RKO (cell line): ENCODE results near the gene CHCHD4.
A peak's percentile ranks its signal among the peaks of the same experiment; 100 is the strongest.

Source experiments
- DNase-seq: peaks from one replicate; pipeline ENCODE4 v3.0.0-alpha.2; 2016; ENCODE audit warnings: low spot score

CHCHD4 gene

DNA sequence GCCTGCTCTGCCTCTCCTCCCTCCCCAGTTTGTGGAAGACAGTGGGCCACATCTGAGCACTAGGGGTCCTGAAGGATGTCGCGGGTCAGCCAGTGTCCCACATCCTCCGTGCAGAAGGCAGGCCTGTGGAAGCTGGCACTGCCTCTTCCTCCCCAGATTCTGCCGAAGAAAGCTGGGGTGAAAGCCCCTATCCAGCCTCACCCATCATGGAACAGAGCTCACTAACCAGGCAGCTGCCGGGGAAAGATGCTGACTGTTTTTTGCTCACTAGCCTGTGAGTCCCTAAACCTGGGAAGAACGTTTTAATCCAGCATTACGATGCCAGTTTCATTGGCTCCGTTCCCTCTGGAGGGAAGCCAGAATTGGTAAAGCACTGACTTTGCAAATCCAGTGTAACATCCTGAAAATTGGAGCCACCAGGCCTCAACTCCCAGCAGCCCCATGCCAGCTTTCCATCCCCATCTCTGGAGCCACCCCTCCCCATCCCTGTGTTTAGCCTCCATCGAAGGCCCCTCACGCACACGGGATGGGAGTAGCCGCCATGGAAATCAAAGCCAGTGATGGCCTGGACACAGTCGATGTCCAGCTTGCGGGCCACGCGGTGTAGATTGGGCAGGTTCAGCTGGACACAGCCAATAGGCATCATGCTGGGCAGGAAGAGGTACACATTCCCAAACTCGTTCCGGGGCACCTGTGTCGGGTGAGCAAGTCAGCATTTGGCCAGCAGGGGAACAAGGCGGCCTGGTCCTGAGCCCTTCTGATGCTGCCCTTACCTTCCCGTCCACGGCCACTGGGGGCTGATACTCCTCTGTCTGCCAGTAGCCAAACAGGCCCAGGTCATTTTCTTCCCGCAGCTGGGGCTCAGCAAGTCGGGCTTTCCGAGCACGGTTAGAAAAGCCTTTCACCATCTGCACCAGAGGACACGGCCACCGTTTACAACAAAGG is 23.6 kb upstream of the CHCHD4 start:
- peak; percentile 24 for DNase-seq

DNA sequence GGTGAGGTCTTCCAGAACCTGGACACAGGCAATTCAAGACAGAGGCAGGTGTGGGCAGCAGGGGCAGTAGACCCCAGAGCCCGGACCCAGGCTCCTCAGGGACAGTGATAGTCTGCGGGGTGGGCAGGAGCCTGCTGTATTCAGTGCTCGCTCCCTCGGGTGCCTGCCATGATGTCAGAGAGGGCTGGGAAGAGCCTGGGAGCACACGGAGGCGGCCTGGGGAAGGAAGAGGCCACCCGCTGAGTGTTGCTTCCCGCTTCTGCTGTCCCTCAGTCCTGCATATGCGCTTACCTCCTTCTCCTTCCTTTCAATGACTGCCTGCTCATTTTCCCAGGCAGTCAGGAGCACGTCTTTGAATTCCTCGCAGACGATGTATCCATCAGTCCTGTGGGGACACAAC is 22.9 kb upstream of the CHCHD4 start:
- DNase-seq, result no peak

DNA sequence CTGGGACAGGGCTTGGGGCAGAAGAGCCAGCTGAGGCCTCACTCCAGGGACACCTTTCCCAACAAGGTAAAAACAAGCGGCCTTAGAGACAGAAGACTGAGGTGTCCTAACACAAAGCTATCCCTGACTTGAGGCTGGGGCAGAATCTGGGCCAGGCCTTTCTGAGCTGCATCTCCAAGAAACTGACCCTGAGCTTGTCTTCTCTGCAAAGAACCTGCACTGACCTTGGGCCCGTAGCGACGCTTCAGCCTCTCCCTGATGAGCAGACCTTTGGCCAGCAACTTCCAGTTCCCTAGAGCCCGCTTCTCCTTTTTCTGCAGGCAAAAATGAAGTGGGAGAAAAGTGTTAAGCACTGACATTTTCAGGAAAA is 22.4 kb upstream of the CHCHD4 start:
- DNase-seq, result no peak

DNA sequence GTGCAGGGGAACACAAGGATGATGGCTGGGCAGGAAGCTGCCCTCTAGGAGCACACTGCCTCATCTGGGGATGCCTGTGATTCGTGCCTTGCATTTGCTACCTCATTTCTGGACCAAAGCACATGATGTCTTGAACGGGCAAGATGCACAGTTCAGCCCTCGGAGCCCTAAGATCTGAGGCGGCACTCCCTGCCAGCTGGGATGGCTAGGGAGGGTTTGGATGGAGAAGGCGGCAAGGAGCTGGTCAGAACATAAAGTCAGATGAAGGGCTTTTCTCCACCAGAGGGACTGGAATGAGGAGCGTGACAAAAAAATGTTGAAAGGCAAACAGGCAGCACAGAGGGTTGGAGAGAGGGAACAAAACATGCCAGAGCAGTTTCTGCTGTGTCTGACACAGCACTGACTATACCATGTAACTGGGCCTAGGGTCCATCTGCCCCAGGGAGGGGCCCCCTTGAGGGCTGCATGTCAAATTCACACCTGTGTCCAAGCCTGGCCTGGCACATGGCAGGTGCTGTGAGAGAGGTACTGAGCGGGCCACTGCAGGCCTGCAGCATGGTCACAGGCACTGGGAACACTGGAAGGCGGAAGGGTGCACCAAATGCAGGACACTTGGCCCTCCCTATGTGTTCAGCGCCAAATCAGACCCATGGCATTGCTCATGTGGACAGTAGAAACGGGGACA is 21.9 kb upstream of the CHCHD4 start:
- DNase-seq, result no peak

DNA sequence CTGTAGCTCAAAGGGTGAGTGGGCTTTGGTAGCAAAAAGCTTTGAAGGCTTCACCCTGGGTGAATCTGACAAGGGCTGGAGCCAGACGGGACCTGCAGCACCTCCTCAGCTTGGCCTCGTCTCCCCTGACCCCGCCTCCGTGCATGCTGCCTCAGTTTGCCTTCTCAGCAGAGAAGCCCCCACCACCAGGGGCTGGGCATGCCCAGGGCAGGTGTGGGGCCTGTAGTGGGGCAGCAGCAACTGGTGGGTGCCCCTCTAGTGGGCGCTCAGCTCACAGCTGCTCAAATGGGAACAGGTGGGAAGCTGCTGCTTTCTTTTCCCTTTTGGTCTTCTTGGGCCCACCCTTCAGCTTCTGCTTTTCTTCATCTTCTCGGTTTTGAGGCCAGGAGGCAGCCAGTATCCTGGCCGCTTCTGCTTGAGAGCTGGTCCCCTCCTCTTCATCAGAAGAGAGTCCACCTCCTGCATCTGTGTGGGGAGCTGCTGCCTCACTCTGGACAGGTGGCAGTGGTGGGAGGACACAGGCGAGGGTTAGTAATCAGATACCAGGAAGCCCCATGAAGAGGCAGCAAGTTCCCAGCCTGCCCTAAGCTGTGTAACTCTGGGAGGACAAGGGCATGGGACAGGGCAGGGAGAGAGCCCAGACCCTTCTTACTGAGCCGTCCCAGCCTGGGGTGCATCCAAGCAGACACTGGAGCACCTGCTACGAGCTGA is 21.2 kb upstream of the CHCHD4 start:
- no peak for DNase-seq

DNA sequence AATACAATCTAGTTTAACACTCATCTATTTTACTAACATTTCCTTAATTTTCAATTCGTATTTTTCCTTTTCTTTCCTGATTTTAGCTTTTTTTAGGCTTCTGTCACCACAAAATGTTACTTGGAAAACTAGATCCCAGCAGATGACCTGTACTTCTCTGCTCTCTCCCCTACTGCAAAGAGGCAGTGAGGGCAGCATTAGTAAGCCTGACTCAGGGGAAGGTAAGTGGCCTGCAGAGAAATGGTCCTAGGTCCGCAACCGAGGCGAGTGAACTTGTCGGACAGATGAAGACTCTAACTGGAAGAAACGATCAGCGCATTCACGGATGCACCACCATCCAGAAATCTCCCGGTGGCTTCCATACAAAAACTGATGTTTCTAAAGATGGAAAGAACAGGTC is 20.6 kb upstream of the CHCHD4 start:
- DNase-seq, result no peak

DNA sequence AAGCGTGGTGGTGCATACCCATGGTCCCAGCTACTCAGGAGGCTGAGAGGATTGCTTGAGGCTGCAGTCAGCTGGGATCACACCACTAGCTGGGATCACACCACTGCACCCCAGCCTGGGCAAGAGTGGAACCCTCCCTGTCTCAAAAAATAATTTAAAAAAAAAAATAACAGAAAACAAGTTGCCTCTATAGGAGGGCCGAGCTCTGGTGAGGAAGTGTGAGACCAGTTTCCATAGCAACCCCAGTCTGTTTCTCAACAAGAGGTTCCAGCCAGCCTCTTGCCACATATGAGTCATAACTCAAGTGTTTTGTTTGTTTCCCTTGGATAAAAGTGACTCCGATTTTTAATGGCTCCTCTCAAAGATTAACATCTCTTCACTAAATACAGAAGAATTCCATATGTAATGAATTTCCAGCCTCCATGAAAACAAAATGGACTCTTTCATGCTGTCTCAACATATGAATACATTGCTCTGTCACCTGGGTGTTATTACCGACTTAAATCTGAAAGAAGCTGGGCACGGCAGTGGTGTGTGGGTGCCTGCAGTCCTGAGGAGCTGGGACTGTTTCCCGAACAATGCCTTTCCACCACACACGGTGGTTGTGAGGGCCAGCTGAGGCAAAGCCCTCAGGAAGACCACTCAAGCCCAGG is 19.9 kb upstream of the CHCHD4 start:
- peak; percentile 96 for DNase-seq

DNA sequence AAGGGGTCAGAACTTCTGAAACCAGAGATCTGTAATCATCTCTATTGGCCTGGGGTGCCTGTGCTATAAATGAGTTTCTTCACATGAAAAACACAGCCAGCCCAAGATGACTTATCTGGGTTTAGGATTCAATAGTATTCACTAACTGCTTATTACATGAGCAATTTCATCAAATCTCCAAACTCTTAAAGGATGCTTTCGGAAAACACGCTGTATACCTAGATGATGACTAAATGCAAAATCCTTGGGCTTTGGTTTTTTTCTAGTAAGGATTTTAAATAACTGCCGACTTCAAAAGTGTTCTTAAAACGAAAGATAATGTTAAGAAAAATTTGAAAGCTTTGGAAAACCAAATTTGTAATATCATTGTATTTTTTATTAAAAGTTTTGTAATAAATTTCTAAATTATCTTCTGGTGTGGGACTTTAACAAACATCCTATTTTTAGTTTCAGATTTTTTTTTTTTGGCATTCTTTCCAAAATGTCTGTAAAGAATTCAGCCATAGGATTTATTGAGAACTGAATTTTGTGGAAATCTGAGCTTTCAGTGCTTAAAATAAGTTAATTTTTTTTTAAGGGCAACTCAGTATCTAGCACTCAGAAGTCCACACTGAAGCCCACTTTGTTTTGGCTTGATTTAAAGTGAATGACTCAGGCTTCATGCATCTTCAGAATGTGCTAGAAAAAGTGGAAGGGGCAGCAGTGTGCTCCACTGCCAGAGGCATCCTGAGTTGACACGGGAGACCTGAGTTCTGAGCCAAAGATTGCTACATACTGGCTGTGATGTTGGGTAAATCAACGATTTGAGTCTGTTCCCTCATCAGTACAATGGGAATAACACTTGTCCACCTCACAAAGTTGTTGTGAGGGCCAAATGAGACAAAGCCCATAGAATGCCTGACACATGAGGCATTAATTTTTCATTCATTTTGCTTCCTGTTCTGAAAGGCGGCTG is 18.9 kb upstream of the CHCHD4 start:
- DNase-seq, result peak; percentile 39

DNA sequence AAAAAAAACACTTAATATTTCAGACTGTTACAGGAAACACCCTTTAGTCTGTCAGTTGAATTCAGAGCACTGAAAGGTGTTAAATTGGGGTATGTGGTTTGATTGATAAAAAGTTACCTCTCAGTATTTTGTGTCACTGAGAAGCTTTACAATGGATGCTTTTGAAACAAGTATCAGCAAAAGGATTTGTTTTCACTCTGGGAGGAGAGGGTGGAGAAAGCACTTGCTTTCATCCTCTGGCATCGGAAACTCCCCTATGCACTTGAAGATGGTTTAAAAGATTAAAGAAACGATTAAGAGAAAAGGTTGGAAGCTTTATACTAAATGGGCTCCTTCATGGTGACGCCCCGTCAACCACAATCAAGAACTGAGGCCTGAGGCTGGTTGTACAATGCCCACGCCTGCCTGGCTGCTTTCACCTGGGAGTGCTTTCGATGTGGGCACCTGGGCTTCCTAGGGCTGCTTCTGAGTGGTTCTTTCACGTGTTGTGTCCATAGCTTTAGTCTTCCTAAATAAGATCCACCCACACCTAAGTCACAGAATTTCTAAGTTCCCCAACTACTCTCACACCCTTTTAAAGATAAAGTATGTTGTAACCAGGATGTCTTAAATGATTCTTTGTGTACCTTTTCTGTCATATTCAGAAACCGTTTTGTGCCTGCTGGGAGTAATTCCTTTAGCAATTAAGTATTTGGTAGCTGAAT is 18.0 kb upstream of the CHCHD4 start:
- no peak for DNase-seq

DNA sequence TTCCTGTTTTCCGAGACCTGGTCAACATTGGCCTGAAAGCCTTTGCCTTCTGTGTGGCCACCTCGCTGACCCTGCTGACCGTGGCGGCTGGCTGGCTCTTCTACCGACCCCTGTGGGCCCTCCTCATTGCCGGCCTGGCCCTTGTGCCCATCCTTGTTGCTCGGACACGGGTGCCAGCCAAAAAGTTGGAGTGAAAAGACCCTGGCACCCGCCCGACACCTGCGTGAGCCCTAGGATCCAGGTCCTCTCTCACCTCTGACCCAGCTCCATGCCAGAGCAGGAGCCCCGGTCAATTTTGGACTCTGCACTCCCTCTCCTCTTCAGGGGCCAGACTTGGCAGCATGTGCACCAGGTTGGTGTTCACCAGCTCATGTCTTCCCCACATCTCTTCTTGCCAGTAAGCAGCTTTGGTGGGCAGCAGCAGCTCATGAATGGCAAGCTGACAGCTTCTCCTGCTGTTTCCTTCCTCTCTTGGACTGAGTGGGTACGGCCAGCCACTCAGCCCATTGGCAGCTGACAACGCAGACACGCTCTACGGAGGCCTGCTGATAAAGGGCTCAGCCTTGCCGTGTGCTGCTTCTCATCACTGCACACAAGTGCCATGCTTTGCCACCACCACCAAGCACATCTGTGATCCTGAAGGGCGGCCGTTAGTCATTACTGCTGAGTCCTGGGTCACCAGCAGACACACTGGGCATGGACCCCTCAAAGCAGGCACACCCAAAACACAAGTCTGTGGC is 17.1 kb upstream of the CHCHD4 start:
- no peak for DNase-seq

DNA sequence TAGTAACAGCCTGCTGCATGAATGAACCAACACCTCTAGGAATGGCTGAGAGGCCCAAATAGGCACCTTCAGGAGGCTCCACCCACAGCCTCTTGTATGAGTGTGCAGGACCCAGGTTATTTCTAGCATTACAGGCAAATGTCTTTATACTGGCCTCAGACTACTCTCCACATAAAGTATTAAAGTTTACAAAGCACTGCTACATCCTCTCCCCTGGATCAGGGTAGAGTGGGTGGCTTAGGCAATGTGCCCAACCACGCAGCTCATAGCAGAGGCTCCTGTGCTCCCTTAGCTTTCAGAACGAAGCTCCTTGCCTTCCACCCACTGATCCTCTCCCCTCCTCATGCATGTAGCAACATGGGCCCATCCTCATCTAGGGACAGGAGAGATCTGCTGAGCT is 16.5 kb upstream of the CHCHD4 start:
- no peak for DNase-seq

DNA sequence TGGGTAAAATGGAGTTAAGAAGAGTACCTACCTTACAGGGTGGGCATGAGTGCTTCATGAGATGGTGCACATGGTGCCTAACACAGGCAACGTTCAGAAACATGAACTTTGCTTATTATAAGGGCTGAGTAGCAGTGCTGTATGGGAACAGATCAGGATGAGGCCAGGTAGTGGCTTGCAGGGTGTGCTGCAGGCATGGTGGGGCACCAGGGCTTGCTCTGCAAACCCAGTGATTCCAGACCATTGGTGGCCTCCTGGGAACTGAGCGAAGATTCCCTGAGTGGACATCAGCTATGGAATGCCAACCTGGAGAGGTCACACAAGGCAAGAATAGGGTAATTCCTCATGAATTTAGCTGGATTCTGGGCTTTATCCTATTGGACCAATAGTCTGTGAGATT is 16.0 kb upstream of the CHCHD4 start:
- no peak for DNase-seq

DNA sequence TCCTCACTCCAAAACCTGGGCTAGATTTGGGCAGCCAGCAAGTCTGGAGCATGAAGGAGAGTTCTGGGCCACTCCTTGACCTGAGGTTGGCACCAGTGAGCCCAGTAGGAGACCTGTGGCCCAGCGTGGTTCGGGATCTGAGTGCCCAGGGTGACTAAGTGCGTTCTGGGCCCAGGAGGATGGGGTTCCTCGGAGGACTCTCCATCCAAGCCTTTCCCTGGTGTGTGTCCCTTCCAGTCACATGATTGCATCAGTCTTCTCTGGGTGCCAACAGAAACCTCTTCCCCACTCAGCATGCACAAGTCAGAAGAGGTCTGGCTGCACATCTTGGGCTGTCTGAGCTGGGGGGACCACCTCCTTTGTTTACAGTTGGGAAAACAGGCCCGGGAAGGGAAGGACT is 15.1 kb upstream of the CHCHD4 start:
- DNase-seq, result no peak

DNA sequence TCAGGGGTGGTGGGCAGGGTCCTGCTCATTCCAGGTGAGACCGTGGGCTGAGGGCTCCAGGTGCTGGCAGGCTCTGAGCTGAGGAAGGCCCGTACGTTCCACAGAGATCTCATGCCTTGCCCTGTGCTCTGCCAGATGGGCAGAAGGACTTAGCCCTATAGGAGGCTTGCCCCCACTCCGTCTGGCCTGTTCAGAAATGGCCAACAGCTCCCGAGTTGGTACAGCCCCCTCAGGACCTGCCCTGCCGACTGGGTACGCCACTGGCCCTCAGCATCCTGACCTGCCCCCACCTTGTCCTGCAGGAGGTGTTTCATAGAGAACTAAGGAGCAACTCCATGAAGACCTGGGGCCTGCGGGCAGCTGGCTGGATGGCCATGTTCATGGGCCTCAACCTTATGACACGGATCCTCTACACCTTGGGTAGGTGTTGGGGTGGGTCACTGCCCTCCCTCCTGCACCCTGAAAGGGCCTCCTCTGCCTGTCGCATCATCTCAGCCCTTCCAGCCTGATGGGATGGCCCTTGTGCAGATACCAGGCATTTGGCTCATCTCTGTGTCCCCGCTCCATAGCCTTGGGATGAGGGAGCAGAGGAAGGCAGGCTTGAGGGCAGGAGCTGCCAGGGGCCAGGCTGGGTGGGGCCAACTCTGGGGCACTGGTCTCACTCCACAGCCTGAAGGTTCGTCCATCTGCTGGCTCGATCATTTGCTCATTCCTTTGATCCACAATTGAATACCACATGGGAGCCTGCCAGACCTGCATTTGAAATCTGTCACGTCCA is 14.4 kb upstream of the CHCHD4 start:
- DNase-seq, result no peak

DNA sequence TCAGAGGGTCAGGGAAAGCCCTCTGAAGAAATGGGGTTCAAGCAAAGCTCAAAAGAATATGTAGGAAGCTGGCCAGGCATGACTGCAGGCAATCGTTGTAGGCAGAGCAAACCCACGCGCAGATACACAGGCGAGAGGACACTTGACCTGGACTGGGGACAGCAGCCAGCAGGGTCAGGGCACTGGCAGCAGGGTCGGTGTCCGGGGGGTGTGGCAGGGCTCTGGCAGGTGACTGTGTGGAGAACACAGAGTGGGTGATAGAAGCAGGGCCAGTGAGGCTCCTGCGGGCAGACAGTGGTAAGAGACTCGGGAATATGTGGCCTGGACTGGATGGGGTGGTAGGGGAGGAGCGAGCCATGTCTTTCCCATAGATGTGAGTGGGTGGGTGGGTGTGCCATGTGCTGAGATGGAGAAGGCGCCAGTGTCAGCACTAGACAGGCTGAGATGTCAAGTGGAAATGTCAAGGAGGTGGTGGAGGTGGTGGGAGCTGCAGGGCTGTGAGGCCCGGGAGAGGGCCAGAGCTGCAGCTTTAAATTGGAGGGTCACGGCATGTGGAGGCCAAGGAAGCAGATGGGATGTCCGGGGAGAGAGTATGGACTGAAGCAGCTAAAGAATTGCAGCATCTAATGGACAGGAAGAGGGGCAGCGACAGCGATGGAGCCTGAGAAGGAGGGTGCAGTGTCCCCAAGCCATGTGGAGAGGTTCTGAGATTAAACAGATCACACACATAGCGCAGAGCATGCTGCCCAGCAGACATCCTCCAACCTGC is 13.6 kb upstream of the CHCHD4 start:
- no peak for DNase-seq

DNA sequence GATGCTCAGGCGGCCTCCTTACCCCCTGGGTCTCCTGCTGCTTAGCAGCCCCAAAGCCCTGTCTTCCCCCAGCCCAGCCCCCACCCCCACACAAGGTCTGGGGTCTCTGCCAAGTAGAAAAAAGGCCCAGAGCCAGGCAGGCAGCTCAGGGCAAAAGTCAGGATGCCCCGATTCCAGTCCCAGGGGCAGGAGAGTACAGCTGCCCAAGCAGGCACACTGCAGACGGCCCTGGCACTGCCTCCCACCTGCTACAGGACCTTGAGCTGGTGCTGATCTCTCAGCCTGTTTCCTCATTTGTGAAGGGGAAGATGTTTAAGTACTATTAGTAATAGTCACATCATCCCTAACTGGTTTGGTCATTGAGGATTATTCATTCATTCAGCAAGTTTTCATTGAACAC is 12.8 kb upstream of the CHCHD4 start:
- DNase-seq, result peak; percentile 23

DNA sequence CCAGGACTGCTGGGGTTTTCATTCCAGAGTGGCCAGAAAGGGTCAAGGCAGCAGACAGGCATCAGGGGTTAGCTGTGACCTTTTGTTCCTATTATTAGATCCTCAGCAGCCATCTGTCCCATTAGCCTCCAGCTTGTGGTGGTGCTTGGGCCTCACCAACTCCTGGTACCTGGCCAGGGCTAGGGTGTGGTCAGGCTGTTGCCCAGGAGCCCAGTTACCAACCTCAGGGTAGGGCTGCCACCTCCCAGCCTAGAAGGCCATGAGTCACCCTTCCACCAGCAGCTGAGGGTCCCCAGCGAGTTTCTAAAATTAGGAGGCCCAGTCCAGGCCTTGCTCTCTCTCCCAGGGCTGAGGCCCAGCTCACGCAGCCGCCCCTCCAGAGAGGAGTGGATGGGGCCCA is 12.3 kb upstream of the CHCHD4 start:
- DNase-seq, result no peak

DNA sequence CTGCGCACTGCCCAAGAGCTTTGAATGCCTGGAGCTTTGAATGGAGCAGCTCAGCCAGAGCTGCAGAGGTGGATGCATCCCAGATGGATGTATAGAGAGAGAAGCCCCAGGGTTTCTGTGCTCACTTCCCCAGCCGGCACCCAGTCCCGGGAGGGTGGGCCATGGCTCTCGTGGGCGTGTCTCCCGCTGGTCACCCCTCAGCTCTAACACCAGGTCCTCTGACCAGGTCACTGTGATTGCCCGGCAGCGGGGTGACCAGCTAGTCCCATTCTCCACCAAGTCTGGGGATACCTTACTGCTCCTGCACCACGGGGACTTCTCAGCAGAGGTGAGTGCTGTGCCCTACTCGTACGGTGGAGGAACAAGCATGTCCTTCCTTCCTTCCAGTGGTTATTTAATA is 10.9 kb upstream of the CHCHD4 start:
- DNase-seq, result no peak
